ENCODE results near the gene DGUOK. TPM values are rescaled to one million over a fixed set of nuclear protein-coding genes. Genes with fewer than 3 reads are reported as not detected.

Gene DGUOK
- total RNA-seq, 3 donors from 2014 or later, result 69.5 to 76.0 (median 74.2) TPM

DNA sequence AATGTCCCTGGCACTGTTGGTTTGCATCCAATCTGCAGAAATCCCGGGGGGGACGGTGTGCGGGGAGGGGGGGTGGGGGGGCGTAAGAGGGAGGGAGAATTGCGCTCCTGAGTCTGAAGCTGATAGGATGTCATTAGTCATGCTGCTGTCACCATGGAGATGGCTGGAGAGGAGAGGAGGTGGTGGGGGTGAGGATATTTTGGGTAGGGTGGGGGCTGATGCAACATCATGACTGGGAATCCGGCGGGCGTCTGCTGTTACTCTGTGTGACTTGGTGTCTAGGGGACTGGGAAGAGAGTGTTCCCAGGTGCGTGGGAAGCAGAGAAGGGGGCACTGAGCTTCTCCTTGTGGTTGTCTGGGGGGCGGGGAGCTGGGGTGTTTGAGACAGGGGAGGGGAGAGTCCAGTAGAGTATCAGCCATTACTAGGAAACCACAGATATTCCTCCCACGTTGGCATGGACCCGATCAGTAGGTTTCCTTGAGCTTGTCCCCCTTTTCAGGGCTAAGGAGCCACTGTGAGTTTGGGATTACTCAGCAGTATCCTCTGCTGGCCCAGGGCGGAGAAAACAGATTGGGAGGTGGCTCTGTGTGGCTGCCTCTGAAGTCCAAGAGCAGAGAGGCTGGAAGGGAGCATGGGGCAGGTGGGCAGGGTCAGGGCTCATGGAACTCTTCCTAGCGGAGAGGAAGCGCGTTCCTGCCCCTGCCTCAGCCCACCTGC, 77.0 kb downstream of the DGUOK start:
- Mint-ChIP-seq H3K36me3 (ENCODE audit: insufficient read depth) (peaks cover 14% of the 10 kb centered on the region), H3K4me3 (peak overlapping the region; percentile 81), H3K27me3 (ENCODE audit: low read depth) (no peaks in the 10 kb centered on the region), H3K4me1 (ENCODE audit: low read depth) (peaks cover 66% of the 10 kb centered on the region), H3K9me3 (no peaks in the 10 kb centered on the region)
- ATAC-seq (no peak), DNase-seq (no peak)

DNA sequence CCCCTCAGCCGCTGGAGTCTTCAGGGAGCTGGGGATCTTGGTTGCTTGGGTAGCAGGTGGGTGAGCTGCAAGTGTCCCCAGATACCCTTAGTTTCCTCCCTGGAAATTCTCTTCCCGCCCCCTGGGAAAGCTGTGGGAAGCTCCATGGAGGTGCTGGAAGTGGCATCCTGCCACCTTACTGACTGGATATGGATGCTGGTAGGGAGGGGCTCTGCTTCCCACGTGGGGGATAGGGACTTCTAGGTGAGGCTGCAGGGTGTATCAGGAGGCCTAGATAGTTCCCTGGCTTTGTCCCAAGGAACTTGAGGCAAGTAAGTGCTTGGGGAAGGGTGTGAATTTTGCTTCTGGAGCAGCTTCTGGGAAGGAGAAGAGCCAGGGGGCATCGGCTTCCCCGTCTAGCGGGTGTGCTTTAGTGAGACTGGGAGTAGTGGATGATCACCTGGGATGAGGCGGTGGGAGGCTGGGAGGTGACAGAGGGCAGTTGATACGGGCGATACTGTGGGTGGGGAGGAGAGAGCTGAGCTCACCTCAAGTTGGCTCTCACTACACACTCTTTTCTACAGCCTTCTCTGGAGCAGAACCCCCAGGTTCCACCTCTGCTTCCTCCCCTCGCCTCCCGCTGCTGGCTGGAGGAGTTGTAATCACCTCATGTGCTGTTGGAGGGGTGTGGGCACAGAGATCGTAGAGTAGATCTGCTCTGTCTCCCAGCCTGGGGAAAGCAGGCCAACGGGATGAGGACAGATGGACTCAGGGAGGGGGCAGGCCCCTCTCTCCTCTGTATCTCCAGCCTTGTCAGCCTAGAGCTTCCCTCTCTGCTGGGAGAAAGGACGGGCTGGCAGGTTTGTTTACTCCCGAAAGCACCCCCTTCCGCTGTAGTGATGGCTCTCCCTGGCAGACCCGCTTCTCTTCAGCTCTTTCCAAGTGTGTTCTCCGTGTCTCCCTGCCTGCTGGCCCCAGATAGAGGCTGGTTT, 77.8 kb downstream of the DGUOK start:
- DNase-seq (no peak), ATAC-seq (no peak)
- Mint-ChIP-seq H3K36me3 (ENCODE audit: insufficient read depth) (peaks cover 14% of the 10 kb centered on the region), H3K4me1 (ENCODE audit: low read depth) (peaks cover 58% of the 10 kb centered on the region), H3K9me3 (no peaks in the 10 kb centered on the region), H3K27me3 (ENCODE audit: low read depth) (no peaks in the 10 kb centered on the region), H3K4me3 (peak overlapping the region; percentile 29)

DNA sequence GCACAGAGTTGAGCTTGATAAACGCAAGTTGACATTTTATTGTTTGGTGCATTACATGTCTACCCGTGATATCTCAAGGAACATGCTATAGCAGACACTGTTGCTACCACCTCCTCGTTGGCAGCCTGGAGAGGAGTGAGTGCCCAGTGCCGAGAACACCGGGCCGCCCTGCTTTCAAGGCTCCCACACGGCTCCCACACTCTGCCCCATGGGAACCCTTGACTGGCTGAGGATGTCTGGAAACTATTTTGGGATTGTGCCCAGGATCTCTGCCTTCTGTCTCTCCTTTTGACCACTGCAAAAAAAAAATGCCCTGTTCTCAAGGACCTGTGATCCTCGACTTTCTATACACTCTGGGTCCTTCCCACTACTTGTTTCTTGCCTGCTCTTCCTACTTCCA, 79.1 kb downstream of the DGUOK start:
- ATAC-seq, result no peak
- Mint-ChIP-seq H3K27me3 (ENCODE audit: low read depth) (no peaks in the 10 kb centered on the region), H3K4me3 (no peak overlapping the region), H3K9me3 (no peaks in the 10 kb centered on the region), H3K36me3 (ENCODE audit: insufficient read depth) (peaks cover 16% of the 10 kb centered on the region), H3K4me1 (ENCODE audit: low read depth) (peaks cover 48% of the 10 kb centered on the region)
- no peak for DNase-seq

DNA sequence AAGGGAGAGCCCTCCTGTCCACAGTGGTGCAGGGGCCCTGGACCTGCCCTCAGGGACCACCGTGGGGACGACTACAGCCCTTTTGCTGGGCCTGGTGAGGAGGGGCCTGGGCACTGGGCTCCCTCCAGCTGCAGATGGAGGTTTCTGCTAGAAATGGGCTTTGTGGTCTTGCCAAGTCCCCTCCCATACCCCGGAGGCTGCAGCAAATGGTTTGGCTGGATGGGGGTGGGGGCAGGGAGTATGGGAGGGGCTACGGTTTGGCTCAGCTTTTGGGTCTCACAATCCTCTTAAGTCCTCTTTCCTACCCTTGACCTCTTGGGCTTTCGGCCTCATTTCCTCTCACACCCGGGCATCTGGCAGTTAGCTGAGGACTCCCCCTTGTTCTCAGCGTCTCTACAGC, 79.8 kb downstream of the DGUOK start:
- Mint-ChIP-seq H3K4me3 (no peak overlapping the region), H3K4me1 (ENCODE audit: low read depth) (peaks cover 42% of the 10 kb centered on the region), H3K27me3 (ENCODE audit: low read depth) (no peaks in the 10 kb centered on the region), H3K36me3 (ENCODE audit: insufficient read depth) (peaks cover 16% of the 10 kb centered on the region), H3K9me3 (no peaks in the 10 kb centered on the region)
- ATAC-seq (no peak), DNase-seq (no peak)

GRCh38 chr2:74007121-74007520, 80.4 kb downstream of the DGUOK start:
- no peak overlapping the region for H3K4me3 Mint-ChIP-seq
- DNase-seq (no peak), ATAC-seq (no peak)
- H3K27me3 Mint-ChIP-seq (ENCODE audit: low read depth), result no peaks in the 10 kb centered on the region
- H3K4me1 Mint-ChIP-seq (ENCODE audit: low read depth), result peaks cover 35% of the 10 kb centered on the region
- H3K36me3 Mint-ChIP-seq (ENCODE audit: insufficient read depth), result peaks cover 16% of the 10 kb centered on the region
- H3K9me3 Mint-ChIP-seq, result no peaks in the 10 kb centered on the region

GRCh38 chr2:74007711-74008110, 81.0 kb downstream of the DGUOK start:
- Mint-ChIP-seq H3K9me3 (no peaks in the 10 kb centered on the region), H3K27me3 (ENCODE audit: low read depth) (no peaks in the 10 kb centered on the region), H3K36me3 (ENCODE audit: insufficient read depth) (peaks cover 16% of the 10 kb centered on the region), H3K4me3 (no peak overlapping the region), H3K4me1 (ENCODE audit: low read depth) (peaks cover 37% of the 10 kb centered on the region)
- DNase-seq (no peak), ATAC-seq (no peak)

Other genes starting within 250 kb of the DGUOK start
- 10 to 100 TPM; 43.3 to 43.8 (median 43.6) TPM for gene TPRKB, start 189.5 kb upstream of the DGUOK start, total RNA-seq
- gene DUSP11, start 146.8 kb upstream of the DGUOK start, total RNA-seq, result 10 to 100 TPM; 33.2 to 35.4 (median 34.2) TPM
- not detected for gene C2orf78, start 142.7 kb upstream of the DGUOK start, total RNA-seq
- gene STAMBP, start 97.9 kb upstream of the DGUOK start, total RNA-seq, result 10 to 100 TPM; 29.5 to 37.2 (median 30.3) TPM
- gene ACTG2, start 33.9 kb upstream of the DGUOK start, total RNA-seq, result under 1 TPM; 0.52 to 0.89 (median 0.63) TPM
- gene TET3, start 58.0 kb downstream of the DGUOK start, total RNA-seq, result 10 to 100 TPM; 30.8 to 34.0 (median 31.7) TPM
- gene BOLA3, start 221.0 kb downstream of the DGUOK start, total RNA-seq, result 100 to 1,000 TPM; 103 to 110 (median 109) TPM